GM19438 (cell line): ENCODE data around the gene PSME3IP1.

ENCODE experiments used
- ATAC-seq: cut with Tn5 transposase; IDR thresholded peaks from one replicate; pipeline ENCODE4 v1.9.1; 2021; ENCODE audit warnings: low read depth; ENCODE audit not compliant: unreplicated experiment

PSME3IP1 gene

GRCh38 chr16:57172721-57173290, 13.0 kb downstream of the PSME3IP1 start:
- ATAC-seq = no peak

- ATAC-seq = no peak
These were observed 16.5 kb downstream of the PSME3IP1 start for GRCh38 chr16:57169327-57169726.

DNA sequence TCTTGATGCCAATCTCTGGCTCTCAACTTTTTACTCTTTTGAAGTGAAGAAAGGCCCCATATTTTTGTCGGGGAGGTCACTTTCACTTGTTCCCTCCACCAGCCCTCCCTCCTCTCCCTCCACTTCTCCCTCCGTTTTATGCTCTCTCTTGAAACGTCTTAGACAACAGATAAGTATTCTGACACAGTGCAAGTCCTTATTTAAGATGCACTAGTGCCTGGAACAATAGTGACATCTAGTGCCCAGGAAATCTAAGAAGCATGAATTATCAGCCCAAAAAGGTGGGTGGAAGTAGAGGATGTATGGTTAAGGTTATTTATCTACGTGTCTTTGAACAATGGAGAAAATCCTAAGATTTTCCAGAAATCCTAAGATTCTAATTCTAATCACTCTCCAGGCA, 17.9 kb downstream of the PSME3IP1 start:
- ATAC-seq = no peak

- no peak for ATAC-seq
These were observed 18.3 kb downstream of the PSME3IP1 start for GRCh38 chr16:57167538-57167937.

GRCh38 chr16:57166951-57167350, 18.9 kb downstream of the PSME3IP1 start:
- ATAC-seq = no peak

GRCh38 chr16:57166451-57166850, 19.4 kb downstream of the PSME3IP1 start:
- ATAC-seq = no peak

DNA sequence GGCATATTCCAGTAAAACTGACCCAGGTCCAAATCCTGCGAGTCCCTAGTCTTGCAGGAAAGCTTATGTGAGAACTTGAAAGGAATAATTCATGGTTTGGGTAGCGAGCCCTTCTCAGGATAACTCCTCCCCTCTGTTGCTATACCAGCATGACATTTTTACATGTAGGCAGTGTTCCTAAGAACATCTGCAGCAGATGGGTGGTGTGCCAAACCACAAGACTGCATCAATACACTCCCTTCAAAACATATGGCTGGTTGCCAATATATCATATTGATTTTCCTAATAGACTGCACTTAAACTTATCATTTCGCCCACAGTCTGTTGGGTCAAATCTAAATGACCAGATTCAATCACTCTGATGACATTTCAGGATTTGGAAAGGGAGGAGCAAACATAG, 19.9 kb downstream of the PSME3IP1 start:
- no peak for ATAC-seq

DNA sequence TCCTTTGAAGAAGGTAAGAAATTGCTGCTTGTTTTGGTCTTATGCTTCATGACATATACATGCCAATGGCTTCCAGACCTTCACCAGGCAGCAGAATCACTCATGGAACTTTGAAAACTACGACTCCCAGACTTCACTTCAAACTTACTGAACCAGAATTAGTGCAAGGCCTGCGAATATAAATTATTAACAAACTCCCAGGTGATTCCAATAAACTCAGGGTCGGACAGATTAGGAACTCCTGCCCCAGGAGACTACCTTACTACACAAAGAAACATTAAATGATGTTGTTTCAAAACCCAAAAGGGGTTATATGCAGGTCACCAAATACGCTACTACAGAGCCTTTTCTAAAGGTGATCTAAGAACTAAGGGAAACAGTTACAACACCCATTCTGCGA, 20.4 kb downstream of the PSME3IP1 start:
- ATAC-seq = no peak

DNA sequence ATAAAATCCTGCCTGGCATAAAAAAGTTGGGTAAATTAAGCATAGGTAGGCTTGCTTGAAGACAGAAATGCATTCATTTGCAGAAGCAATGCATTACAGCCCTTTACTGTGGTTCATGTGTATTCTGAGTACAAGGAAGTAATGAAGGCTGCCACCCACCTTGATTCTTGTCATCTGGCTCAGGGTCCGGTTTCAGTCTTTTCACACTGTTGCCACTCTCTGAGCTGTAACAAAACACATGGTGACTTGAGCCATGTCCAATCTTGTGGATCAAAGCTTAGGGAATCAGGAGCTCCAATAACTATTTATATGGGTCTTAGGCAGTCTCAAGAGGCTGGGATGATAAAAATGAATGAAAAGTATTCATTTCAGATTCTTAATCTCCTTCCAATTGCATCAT, 22.0 kb downstream of the PSME3IP1 start:
- no peak for ATAC-seq

DNA sequence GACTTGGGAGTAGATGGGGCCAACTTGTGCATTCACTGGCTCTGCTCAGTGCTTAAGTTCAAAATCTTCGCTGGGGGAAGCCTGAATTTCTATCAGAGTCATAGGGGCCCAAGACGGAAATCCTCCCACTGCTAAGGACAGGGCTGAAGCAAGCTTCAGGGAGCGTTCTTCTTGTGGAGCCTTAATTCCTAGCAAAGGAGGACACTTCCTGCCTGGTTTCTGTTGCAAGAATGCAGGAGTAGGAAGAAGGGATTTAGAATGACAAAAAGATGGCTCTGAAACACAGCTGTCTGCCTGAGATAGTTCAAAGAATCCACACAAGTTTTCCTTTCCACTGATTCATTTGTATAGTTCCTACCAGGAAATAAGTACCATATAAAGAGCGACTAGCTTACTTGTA, 26.4 kb downstream of the PSME3IP1 start:
- no peak for ATAC-seq

- no peak for ATAC-seq
These were observed 28.3 kb downstream of the PSME3IP1 start for GRCh38 chr16:57157533-57157932.

GRCh38 chr16:57156351-57156703, 29.5 kb downstream of the PSME3IP1 start:
- no peak for ATAC-seq

DNA sequence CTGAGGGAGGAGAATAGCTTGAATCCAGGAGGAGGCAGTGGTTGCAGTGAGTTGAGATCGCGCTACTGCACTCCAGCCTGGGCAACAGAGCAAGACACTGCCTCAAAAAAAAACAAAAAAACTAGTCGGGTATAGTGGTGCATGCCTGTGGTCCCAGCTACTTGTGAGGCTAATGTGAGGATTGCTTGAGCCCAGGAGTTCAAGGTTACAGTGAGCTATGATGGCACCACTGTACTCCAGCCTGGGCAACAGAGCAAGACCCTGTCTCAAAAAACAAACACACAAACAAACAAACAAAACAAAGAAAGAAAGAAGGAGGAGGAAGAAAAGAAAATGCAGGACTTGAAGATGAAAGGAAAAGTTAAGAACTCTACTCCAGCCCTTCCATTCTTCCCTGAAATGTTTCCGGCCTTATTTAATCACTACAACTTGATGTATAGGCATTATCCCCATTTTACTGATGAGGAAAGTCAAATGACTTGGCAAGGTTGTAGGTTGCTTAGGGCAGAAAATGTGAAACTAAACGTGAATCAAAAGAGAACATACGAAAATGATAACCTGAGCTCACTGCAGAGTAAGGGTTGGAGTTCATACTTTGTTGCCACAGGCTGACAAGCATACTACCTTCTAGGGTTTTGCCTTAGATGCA, 30.0 kb downstream of the PSME3IP1 start:
- no peak for ATAC-seq

- ATAC-seq = no peak
These were observed 32.0 kb downstream of the PSME3IP1 start for GRCh38 chr16:57153841-57154240.

GRCh38 chr16:57152096-57153093, 33.4 kb downstream of the PSME3IP1 start:
- ATAC-seq = no peak

DNA sequence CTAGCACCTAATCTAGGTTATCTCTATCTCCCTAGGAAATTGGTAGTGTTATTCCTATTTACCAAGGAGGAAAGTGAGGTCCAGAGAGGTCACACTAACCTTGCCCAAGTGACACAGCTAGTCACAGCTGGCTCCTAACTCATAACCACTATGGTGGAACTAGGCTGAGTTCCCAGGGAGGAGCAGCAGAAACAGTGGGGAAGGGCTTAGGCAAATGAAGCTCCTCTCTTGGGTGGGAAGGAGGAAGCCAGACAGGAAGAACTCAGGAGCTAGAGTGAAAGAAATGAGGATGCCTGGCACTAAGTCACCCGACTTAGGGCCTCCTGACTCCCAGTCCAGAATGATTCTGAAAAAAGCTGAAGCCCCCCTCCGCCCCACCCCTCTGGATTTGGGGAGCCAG, 34.5 kb downstream of the PSME3IP1 start:
- no peak for ATAC-seq

DNA sequence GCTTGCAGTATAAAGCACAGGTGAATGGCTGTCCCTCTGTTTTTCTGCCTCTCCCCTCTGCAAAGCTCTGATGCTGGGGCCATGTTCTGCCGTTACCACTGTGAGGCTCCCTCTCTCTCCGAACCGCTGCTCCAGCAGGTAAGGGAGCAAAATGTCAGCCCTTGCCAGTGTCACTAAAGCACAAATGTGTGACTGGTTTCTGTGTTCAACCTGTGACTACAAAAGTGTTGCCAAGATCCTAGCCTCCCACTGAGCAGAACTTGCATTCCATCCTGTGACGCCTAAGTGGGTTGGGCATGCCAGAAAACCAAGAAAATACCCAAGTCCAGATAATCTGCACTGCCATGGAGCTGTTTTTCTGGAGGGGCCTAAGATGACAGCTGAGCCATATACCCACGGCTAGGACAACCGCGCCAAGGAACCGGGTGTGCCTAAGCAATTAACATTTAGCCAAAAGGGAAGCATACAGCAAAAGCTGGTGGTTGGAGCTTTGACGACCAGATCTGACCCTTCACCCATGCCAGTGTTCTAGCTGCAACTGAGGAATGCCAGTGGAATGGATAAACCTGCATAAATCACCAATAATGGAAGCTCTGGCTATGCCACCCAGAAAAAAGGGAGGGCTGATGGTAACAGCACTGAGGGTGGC, 35.0 kb downstream of the PSME3IP1 start:
- ATAC-seq = no peak

GRCh38 chr16:57149391-57149790, 36.4 kb downstream of the PSME3IP1 start:
- ATAC-seq = no peak

- ATAC-seq = no peak
These were observed 37.4 kb downstream of the PSME3IP1 start for GRCh38 chr16:57148481-57148880.

DNA sequence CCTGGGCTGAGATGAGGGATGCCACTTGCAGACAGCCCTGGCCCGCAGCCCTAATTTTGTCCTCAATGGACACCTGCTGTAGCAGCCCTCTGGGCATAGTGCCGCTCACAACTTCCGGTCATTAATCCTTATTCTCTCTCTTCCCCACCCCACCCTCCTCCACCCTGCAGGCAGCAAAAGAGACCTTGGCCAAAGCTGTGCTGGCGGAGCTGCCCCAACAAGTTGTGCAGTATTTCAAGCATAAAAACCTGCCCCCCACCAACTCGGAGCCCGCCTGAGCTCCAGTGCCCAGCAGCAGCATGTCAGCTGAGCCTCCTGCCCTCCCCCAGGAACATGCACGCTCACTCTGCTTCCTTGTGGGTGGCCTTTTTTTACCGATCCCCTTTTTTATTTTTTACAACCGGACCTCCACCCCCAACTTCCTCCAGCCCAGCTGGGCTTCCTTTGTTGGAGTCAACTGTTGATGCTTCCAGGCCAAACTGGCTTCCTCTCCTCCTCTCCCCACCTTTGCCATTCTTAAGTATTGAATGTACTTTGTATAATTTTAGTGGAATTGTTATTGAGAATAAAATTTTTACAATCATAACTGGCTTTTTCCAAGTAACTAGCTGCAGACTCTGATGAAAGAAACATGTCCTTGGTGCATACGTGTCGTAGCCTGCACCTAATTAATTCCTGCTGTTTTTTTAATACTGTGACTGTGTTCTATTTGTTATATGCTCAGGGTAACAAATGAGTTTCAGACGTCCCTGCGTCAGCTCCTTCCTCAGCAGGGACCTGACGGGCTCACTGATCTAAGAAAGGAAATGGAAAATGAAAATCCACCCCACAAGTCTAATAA, 38.2 kb downstream of the PSME3IP1 start:
- ATAC-seq = no peak
